Neural cell (in vitro differentiated cells): ENCODE results near the gene CEP72. TPM values are rescaled to one million over a fixed set of nuclear protein-coding genes. Genes with fewer than 3 reads are reported as not detected.

ENCODE experiments used
- H2AFZ ChIP-seq: fragments of 200-600, 300-800 bp; sonication (generic), shearing (Covaris generic); 2 replicates; pipeline ENCODE4 v1.6.0; 2014; ENCODE audit warnings: low read depth, mild to moderate bottlenecking, antibody characterized with exemption, low read length, moderate library complexity
- H3F3A ChIP-seq: fragments of 200-600 bp; shearing (Covaris generic); 2 replicates; pipeline ENCODE4 v1.6.1; 2016; ENCODE audit warnings: mild to moderate bottlenecking, moderate library complexity, mixed read lengths, antibody characterized with exemption, low read length; ENCODE audit not compliant: insufficient read depth, poor library complexity, severe bottlenecking
- H3K27ac ChIP-seq: fragments of 200-600, 300-800 bp; sonication (generic), shearing (Covaris generic); 2 replicates; pipeline ENCODE4 v1.5.1; 2014; ENCODE audit warnings: mild to moderate bottlenecking, low read length, moderate library complexity
- H3K27me3 ChIP-seq: fragments of 300-800, 200-600 bp; sonication (generic), shearing (Covaris generic); 2 replicates; pipeline ENCODE4 v1.6.0; 2014; ENCODE audit warnings: mild to moderate bottlenecking, low read depth, low read length, moderate library complexity; ENCODE audit not compliant: insufficient read depth
- H3K36me3 ChIP-seq: fragments of 300-800, 200-600 bp; sonication (generic), shearing (Covaris generic); 2 replicates; pipeline ENCODE4 v1.5.1; 2014; ENCODE audit warnings: mild to moderate bottlenecking, antibody characterized with exemption, low read length, moderate library complexity; ENCODE audit not compliant: insufficient read depth
- H3K4me2 ChIP-seq: fragments of 300-800, 200-600 bp; sonication (generic), shearing (Covaris generic); 2 replicates; pipeline ENCODE4 v1.6.0; 2014; ENCODE audit warnings: mild to moderate bottlenecking, low read length
- H3K4me3 ChIP-seq: fragments of 300-800, 200-600 bp; sonication (generic), shearing (Covaris generic); 2 replicates; pipeline ENCODE4 v1.5.1; 2014; ENCODE audit warnings: mild to moderate bottlenecking, low read length, moderate library complexity
- H3K79me2 ChIP-seq: fragments of 200-600 bp; shearing (Covaris generic); replicated peaks from 2 replicates; pipeline ENCODE4 v1.6.0; 2014; ENCODE audit warnings: mild to moderate bottlenecking, low read length, moderate library complexity; ENCODE audit not compliant: insufficient read depth
- H3K9ac ChIP-seq: fragments of 300-800, 200-600 bp; sonication (generic), shearing (Covaris generic); 2 replicates; pipeline ENCODE4 v1.6.1; 2016; ENCODE audit warnings: mild to moderate bottlenecking, low read length, mixed read lengths
- H3K9me2 ChIP-seq: fragments of 200-600 bp; shearing (Covaris generic); 2 replicates; pipeline ENCODE4 v1.6.1; 2016; ENCODE audit warnings: mild to moderate bottlenecking, low read length, mixed read lengths; ENCODE audit not compliant: insufficient read depth
- H3K9me3 ChIP-seq: fragments of 200-600, 300-800 bp; sonication (generic), shearing (Covaris generic); 2 replicates; pipeline ENCODE4 v1.6.1; 2016; ENCODE audit warnings: mild to moderate bottlenecking, mixed run types, low read length, moderate library complexity, mixed read lengths
- H4K20me1 ChIP-seq: fragments of 200-600 bp; shearing (Covaris generic); 2 replicates; pipeline ENCODE4 v1.6.1; 2016; ENCODE audit warnings: mild to moderate bottlenecking, mixed run types; ENCODE audit not compliant: insufficient read depth
- CTCF ChIP-seq: fragments of 450-650 bp; IDR thresholded peaks from 2 replicates; pipeline ENCODE4 v1.5.1; 2014; ENCODE audit warnings: antibody characterized with exemption, mild to moderate bottlenecking, moderate library complexity; ENCODE audit not compliant: poor library complexity, severe bottlenecking
- EP300 ChIP-seq: fragments of 450-650 bp; conservative IDR thresholded peaks from 2 replicates; pipeline ENCODE4 v1.6.1; 2014; ENCODE audit warnings: antibody characterized with exemption, mild to moderate bottlenecking, moderate library complexity; ENCODE audit not compliant: poor library complexity, severe bottlenecking
- EZH2 ChIP-seq: fragments of 200-600, 300-800 bp; shearing (Covaris generic), sonication (generic); IDR thresholded peaks from 2 replicates; pipeline ENCODE4 v1.6.1; 2014; ENCODE audit warnings: antibody characterized with exemption, low read length, borderline replicate concordance, mild to moderate bottlenecking; ENCODE audit not compliant: insufficient read depth, poor library complexity, severe bottlenecking
- MXI1 ChIP-seq: fragments of 450-650 bp; conservative IDR thresholded peaks from 2 replicates; pipeline ENCODE4 v1.6.1; 2014; ENCODE audit warnings: antibody characterized with exemption, mild to moderate bottlenecking; ENCODE audit not compliant: poor library complexity, severe bottlenecking
- POLR2AphosphoS5 ChIP-seq: IDR thresholded peaks from 2 replicates; pipeline ENCODE4 v1.6.1; 2012
- RAD21 ChIP-seq: fragments of 450-650 bp; conservative IDR thresholded peaks from 2 replicates; pipeline ENCODE4 v1.6.1; 2014; ENCODE audit warnings: antibody characterized with exemption, mild to moderate bottlenecking, moderate library complexity
- SMC3 ChIP-seq: fragments of 450-650 bp; conservative IDR thresholded peaks from 2 replicates; pipeline ENCODE4 v1.6.1; 2014; ENCODE audit warnings: antibody characterized with exemption, mild to moderate bottlenecking, moderate library complexity; ENCODE audit not compliant: poor library complexity
- TAF1 ChIP-seq: IDR thresholded peaks from 2 replicates; pipeline ENCODE4 v1.6.1; 2012; ENCODE audit warnings: low read depth
- polyA plus RNA-seq: library from polyadenylated mRNA; depleted of rRNA; stranded (reverse); fragments of >200 nt; gene quantifications from 2 replicates; pipeline ENCODE4 v1.2.3, GENCODE V29; 2014
- TF ChIP-seq, protein P1 (sequence below): IDR thresholded peaks from 2 replicates; pipeline ENCODE4 v1.6.1; 2012; ENCODE audit warnings: borderline replicate concordance

CEP72 gene
- polyA plus RNA-seq, 1 donor from 2014 or later = 5.9 TPM

DNA sequence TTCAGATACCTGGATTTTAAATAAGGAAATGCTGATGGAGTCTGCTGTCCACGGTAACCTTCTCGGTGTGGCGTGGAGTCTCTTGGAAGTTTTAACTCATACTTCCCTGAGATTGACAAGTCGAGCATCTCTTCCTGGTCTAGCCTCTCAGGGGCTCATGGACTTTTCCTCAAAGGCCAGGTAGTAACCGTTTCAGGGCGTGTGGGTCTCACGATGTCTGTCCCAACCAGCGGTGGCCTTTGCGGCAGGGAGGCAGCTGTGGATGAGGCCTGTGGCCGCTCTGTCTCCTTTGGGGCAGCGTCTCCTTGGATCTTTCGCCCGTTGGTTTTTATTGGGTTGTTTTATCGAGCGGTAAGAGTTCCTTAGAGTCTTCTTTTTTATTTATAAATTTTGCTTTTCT is 32.8 kb downstream of the CEP72 start:
- no peaks in the 10 kb centered on the region for H3K36me3 ChIP-seq

GRCh38 chr5:645421-645820 is 33.3 kb downstream of the CEP72 start:
- H3K36me3 ChIP-seq = no peaks in the 10 kb centered on the region
- H3K4me2 ChIP-seq = no peak overlapping the region
- no peaks in the 10 kb centered on the region for H3K27me3 ChIP-seq
- TF ChIP-seq, protein P1, sequence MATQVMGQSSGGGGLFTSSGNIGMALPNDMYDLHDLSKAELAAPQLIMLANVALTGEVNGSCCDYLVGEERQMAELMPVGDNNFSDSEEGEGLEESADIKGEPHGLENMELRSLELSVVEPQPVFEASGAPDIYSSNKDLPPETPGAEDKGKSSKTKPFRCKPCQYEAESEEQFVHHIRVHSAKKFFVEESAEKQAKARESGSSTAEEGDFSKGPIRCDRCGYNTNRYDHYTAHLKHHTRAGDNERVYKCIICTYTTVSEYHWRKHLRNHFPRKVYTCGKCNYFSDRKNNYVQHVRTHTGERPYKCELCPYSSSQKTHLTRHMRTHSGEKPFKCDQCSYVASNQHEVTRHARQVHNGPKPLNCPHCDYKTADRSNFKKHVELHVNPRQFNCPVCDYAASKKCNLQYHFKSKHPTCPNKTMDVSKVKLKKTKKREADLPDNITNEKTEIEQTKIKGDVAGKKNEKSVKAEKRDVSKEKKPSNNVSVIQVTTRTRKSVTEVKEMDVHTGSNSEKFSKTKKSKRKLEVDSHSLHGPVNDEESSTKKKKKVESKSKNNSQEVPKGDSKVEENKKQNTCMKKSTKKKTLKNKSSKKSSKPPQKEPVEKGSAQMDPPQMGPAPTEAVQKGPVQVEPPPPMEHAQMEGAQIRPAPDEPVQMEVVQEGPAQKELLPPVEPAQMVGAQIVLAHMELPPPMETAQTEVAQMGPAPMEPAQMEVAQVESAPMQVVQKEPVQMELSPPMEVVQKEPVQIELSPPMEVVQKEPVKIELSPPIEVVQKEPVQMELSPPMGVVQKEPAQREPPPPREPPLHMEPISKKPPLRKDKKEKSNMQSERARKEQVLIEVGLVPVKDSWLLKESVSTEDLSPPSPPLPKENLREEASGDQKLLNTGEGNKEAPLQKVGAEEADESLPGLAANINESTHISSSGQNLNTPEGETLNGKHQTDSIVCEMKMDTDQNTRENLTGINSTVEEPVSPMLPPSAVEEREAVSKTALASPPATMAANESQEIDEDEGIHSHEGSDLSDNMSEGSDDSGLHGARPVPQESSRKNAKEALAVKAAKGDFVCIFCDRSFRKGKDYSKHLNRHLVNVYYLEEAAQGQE = no peak
- TF ChIP-seq EZH2 (no peak), RAD21 (no peak), TAF1 (no peak), EP300 (no peak), POLR2AphosphoS5 (no peak), MXI1 (no peak), SMC3 (no peak), CTCF (no peak)
- no peaks in the 10 kb centered on the region for H3K79me2 ChIP-seq
- H3K9me3 ChIP-seq = no peaks in the 10 kb centered on the region
- H2AFZ ChIP-seq = no peak overlapping the region
- no peak overlapping the region for H3K9ac ChIP-seq
- no peak overlapping the region for H3K4me3 ChIP-seq
- H4K20me1 ChIP-seq = no peaks in the 10 kb centered on the region
- no peak overlapping the region for H3K27ac ChIP-seq
- no peaks in the 10 kb centered on the region for H3K9me2 ChIP-seq
- no peaks in the 10 kb centered on the region for H3F3A ChIP-seq

More for the DNA sequence above, 32.8 kb downstream of the CEP72 start:
- no peak overlapping the region for H2AFZ ChIP-seq
- no peak overlapping the region for H3K4me3 ChIP-seq
- no peaks in the 10 kb centered on the region for H3K9me2 ChIP-seq
- no peaks in the 10 kb centered on the region for H3K79me2 ChIP-seq
- H3K27me3 ChIP-seq = no peaks in the 10 kb centered on the region
- no peak overlapping the region for H3K9ac ChIP-seq
- H4K20me1 ChIP-seq = no peaks in the 10 kb centered on the region
- no peak overlapping the region for H3K4me2 ChIP-seq
- no peaks in the 10 kb centered on the region for H3K9me3 ChIP-seq
- TF ChIP-seq POLR2AphosphoS5 = no peak
- TF ChIP-seq EP300 = no peak
- TF ChIP-seq RAD21 = no peak
- TF ChIP-seq CTCF = no peak
- TF ChIP-seq MXI1 = no peak
- H3K27ac ChIP-seq = no peak overlapping the region
- H3F3A ChIP-seq = no peaks in the 10 kb centered on the region
